IPS-NIHi11 (cell line): Measurements from ENCODE around the gene CDC42BPG.

Source experiments
- DNase-seq: peaks from one replicate; pipeline ENCODE4 v3.0.0; 2012; ENCODE audit warnings: mixed read lengths, low spot score

The CDC42BPG gene

GRCh38 chr11:64879244-64879900 is 34.9 kb upstream of the CDC42BPG start:
- DNase-seq: no peak

- peak; percentile 100 for DNase-seq
These were observed 34.2 kb upstream of the CDC42BPG start, which contains the start of gene EHD1 for GRCh38 chr11:64878494-64879243. Gene EHD1 (minus strand): TSS chr11:64878621. CDS start chr11:64878464, 157 bp downstream.

- DNase-seq: no peak
These were observed 33.7 kb upstream of the CDC42BPG start for GRCh38 chr11:64878223-64878493.

- DNase-seq: no peak
These were observed 33.2 kb upstream of the CDC42BPG start for GRCh38 chr11:64877390-64878222.

- DNase-seq: no peak
These were observed 32.4 kb upstream of the CDC42BPG start for GRCh38 chr11:64876835-64877341.

- DNase-seq: no peak
These were observed 31.8 kb upstream of the CDC42BPG start for GRCh38 chr11:64876229-64876750.

- DNase-seq: no peak
These were observed 31.1 kb upstream of the CDC42BPG start for GRCh38 chr11:64875369-64876228.

GRCh38 chr11:64874308-64875240 is 30.1 kb upstream of the CDC42BPG start:
- DNase-seq: no peak

GRCh38 chr11:64872790-64873488 is 28.5 kb upstream of the CDC42BPG start:
- DNase-seq: no peak

- no peak for DNase-seq
These were observed 27.0 kb upstream of the CDC42BPG start for GRCh38 chr11:64871492-64871891.

GRCh38 chr11:64870893-64871466 is 26.5 kb upstream of the CDC42BPG start:
- no peak for DNase-seq

GRCh38 chr11:64870176-64870892 is 25.9 kb upstream of the CDC42BPG start:
- peak; percentile 27 for DNase-seq

- DNase-seq: peak; percentile 65
These were observed 25.2 kb upstream of the CDC42BPG start for GRCh38 chr11:64869571-64870175.

GRCh38 chr11:64868904-64869570 is 24.6 kb upstream of the CDC42BPG start:
- DNase-seq: no peak

- DNase-seq: no peak
These were observed 23.5 kb upstream of the CDC42BPG start for GRCh38 chr11:64867748-64868462.

GRCh38 chr11:64866173-64866491 is 21.7 kb upstream of the CDC42BPG start:
- no peak for DNase-seq
